OCI-LY7 (cell line): ENCODE results near the gene NFKBIB. TPM values are rescaled to one million over a fixed set of nuclear protein-coding genes. Genes with fewer than 3 reads are reported as not detected.

Experiments
- BruUV-seq: library from RNA; stranded (reverse); fragments of 400-500 nt; replicated peaks from 2 replicates; lab custom pipeline; 2021; lab: Mats Ljungman, UMichigan
- CTCF ChIA-PET: fragments of 300-600 bp; sonication (Branson Sonifier 250); formaldehyde crosslinking; loops from one replicate; lab custom pipeline; 2022; ENCODE audit warnings: antibody characterized with exemption; ENCODE audit not compliant: unreplicated experiment; lab: Charles Lee
- POLR2A ChIA-PET: fragments of 300-600 bp; sonication (Branson Sonifier 250); formaldehyde crosslinking; loops from one replicate; lab custom pipeline; 2022; ENCODE audit warnings: antibody characterized with exemption; lab: Charles Lee
- DNase-seq: peaks from one replicate; pipeline ENCODE4 v3.0.0-alpha.2; 2015; ENCODE audit warnings: low spot score
- H2AFZ ChIP-seq: fragments of 200-600 bp; sonication (generic), shearing (Covaris generic); 2 replicates; pipeline ENCODE4 v1.6.1; 2014; ENCODE audit warnings: mild to moderate bottlenecking, antibody characterized with exemption, low read length, moderate library complexity
- H3K27ac ChIP-seq: fragments of 200-600 bp; sonication (generic); 2 replicates; pipeline ENCODE4 v1.5.1; 2014; ENCODE audit warnings: mixed run types, low read depth, mild to moderate bottlenecking, moderate library complexity, low read length, inconsistent platforms; ENCODE audit not compliant: poor library complexity, severe bottlenecking
- H3K36me3 ChIP-seq: fragments of 200-600 bp; sonication (generic); 2 replicates; pipeline ENCODE4 v1.6.1; 2014; ENCODE audit warnings: mild to moderate bottlenecking, antibody characterized with exemption, low read length, moderate library complexity, mixed read lengths; ENCODE audit not compliant: insufficient read depth
- H3K4me1 ChIP-seq: fragments of 200-600 bp; sonication (generic); 2 replicates; pipeline ENCODE4 v1.5.1; 2014; ENCODE audit warnings: mild to moderate bottlenecking, low read length; ENCODE audit not compliant: insufficient read depth, poor library complexity, severe bottlenecking
- H3K4me2 ChIP-seq: fragments of 200-600 bp; sonication (generic); 2 replicates; pipeline ENCODE4 v1.6.1; 2014; ENCODE audit warnings: mild to moderate bottlenecking, low read length
- H3K4me3 ChIP-seq: fragments of 200-600 bp; sonication (generic); 2 replicates; pipeline ENCODE4 v1.5.1; 2014; ENCODE audit warnings: mild to moderate bottlenecking, low read depth, low read length; ENCODE audit not compliant: poor library complexity, severe bottlenecking
- H3K79me2 ChIP-seq: fragments of 200-600 bp; sonication (generic); 2 replicates; pipeline ENCODE4 v1.6.1; 2016; ENCODE audit warnings: low read depth, mild to moderate bottlenecking, low read length, moderate library complexity, mixed read lengths; ENCODE audit not compliant: insufficient read depth
- H3K9me2 ChIP-seq: fragments of 200-600 bp; sonication (generic); 2 replicates; pipeline ENCODE4 v1.6.1; 2016; ENCODE audit warnings: mild to moderate bottlenecking, low read length, mixed read lengths; ENCODE audit not compliant: insufficient read depth
- H3K9me3 ChIP-seq: fragments of 200-600 bp; sonication (generic); 2 replicates; pipeline ENCODE4 v1.6.1; 2014; ENCODE audit warnings: mild to moderate bottlenecking, mixed run types, low read length, mixed read lengths
- H4K20me1 ChIP-seq: fragments of 200-600 bp; sonication (generic); 2 replicates; pipeline ENCODE4 v1.6.1; 2014; ENCODE audit warnings: mild to moderate bottlenecking, antibody characterized with exemption, low read length, moderate library complexity, mixed read lengths; ENCODE audit not compliant: insufficient read depth
- EZH2phosphoT487 ChIP-seq: fragments of 200-600 bp; sonication (generic); IDR thresholded peaks from 2 replicates; pipeline ENCODE4 v1.6.1; 2018; ENCODE audit warnings: low read depth, borderline replicate concordance, mild to moderate bottlenecking, mixed run types, antibody characterized with exemption, low read length, moderate library complexity, mixed read lengths
- intact Hi-C: fragments of 100-400 bp; cut with micrococcal nuclease; formaldehyde crosslinking; loops from one replicate; pipeline ENCODE4 v1.10.0; 2022; ENCODE audit not compliant: unreplicated experiment
- total RNA-seq, 2 experiments: library from RNA; depleted of rRNA in 1 of 2; stranded (reverse); fragments of >200 nt in 1 of 2; shearing (Covaris generic) in 1 of 2; gene quantifications; 2 replicates each; pipeline ENCODE4 v1.2.3, GENCODE V29; 2014 to 2022
- TF ChIP-seq, protein P1 (sequence below): fragments of 200-600 bp; sonication (generic); conservative IDR thresholded peaks from 2 replicates; pipeline ENCODE4 v1.5.1; 2014; ENCODE audit warnings: mild to moderate bottlenecking, antibody characterized with exemption, low read length, moderate library complexity, mixed read lengths

Gene NFKBIB
- total RNA-seq, 2 experiments from 2014 or later: 20.4 to 25.3 TPM

- intact Hi-C loops: loop anchor here (1.0 to 10.0 kb wide), 6 partner anchors 36 to 874 kb away; partner anchors contain the start of genes MRPS12, NFKBIB, SARS2 and SIRT2
- DNase-seq: no peak
- Histone ChIP-seq H3K36me3 (peaks cover 31% of the 10 kb centered on the region), H3K9me3 (no peaks in the 10 kb centered on the region), H3K4me1 (peaks cover 29% of the 10 kb centered on the region), H3K27ac (peak overlapping the region; percentile 92), H3K4me2 (peak overlapping the region; percentile 97), H2AFZ (no peak overlapping the region; the same call in 1 of the 2 replicates), H3K9me2 (no peaks in the 10 kb centered on the region), H3K4me3 (peak overlapping the region; percentile 78), H3K79me2 (peaks cover 36% of the 10 kb centered on the region), H4K20me1 (peaks cover 24% of the 10 kb centered on the region)
- CTCF ChIA-PET: interaction anchor here (0.5 to 0.6 kb wide), 2 partner anchors 180 to 230 kb away, joined by 3 to 4 read pairs; no protein-coding TSS in a partner anchor
- TF ChIP-seq EZH2phosphoT487: no peak
- TF ChIP-seq, protein P1, sequence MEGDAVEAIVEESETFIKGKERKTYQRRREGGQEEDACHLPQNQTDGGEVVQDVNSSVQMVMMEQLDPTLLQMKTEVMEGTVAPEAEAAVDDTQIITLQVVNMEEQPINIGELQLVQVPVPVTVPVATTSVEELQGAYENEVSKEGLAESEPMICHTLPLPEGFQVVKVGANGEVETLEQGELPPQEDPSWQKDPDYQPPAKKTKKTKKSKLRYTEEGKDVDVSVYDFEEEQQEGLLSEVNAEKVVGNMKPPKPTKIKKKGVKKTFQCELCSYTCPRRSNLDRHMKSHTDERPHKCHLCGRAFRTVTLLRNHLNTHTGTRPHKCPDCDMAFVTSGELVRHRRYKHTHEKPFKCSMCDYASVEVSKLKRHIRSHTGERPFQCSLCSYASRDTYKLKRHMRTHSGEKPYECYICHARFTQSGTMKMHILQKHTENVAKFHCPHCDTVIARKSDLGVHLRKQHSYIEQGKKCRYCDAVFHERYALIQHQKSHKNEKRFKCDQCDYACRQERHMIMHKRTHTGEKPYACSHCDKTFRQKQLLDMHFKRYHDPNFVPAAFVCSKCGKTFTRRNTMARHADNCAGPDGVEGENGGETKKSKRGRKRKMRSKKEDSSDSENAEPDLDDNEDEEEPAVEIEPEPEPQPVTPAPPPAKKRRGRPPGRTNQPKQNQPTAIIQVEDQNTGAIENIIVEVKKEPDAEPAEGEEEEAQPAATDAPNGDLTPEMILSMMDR: no peak
- TSS peak; percentile 36 for BruUV-seq
- POLR2A ChIA-PET: interaction anchor here (0.6 to 1.2 kb wide), 2 partner anchors 10 to 27 kb away, joined by 3 to 4 read pairs; partner anchors contain the start of gene RINL
Observed at GRCh38 chr19:38850976-38851621, 48.7 kb upstream of the NFKBIB start.

DNA sequence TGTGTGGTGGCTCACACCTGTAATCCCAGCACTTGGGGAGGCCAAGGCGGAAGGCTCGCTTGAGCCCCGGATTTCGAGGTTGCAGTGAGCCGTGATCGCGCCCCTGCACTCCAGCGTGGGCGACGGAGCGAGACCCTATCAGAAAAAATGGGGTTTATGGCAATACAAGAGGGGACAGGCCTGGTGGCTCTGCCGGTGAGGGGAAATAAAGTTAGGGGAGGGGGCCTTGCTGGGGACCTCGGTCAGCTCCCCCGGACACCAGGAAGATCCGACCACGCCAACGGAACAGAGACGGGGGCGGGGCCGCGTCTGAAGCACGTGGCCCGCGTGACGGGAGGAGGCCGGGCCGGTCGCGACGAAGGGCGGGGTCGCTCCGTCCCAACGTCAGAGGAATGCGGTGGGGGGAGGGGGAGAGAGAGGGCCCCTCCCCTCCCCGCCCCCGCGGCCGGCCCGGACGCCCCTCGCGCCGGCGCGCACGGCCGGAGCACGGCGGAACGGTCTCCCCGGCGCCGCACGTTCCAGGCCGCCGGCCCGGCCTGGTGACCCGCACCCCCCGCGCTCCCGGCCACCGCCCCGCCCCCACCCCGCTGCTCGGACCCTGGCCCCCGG is 48.0 kb upstream of the NFKBIB start:
- BruUV-seq: no TSS peak
- intact Hi-C loops: loop anchor here (1.0 to 10.0 kb wide), 6 partner anchors 18 to 874 kb away; partner anchors contain the start of genes MRPS12, NFKBIB, SARS2 and SIRT2
- Histone ChIP-seq H3K4me2 (peak overlapping the region; percentile 97), H4K20me1 (peaks cover 21% of the 10 kb centered on the region), H2AFZ (no peak overlapping the region; the same call in 1 of the 2 replicates), H3K36me3 (peaks cover 24% of the 10 kb centered on the region), H3K27ac (peak overlapping the region; percentile 92), H3K79me2 (peaks cover 30% of the 10 kb centered on the region), H3K4me3 (peak overlapping the region; percentile 78), H3K9me3 (no peaks in the 10 kb centered on the region), H3K4me1 (peaks cover 36% of the 10 kb centered on the region), H3K9me2 (no peaks in the 10 kb centered on the region)
- ChIA-PET POLR2A (interaction anchor here (0.6 to 1.2 kb wide), 2 partner anchors 27 to 205 kb away, joined by 3 to 4 read pairs; partner anchors contain the start of gene RINL), CTCF (no interaction called here)
- peak; percentile 95 for DNase-seq
- TF ChIP-seq, protein P1: no peak
- TF ChIP-seq EZH2phosphoT487: no peak
